ENCODE data around the gene MBD1. TPM values are rescaled to one million over a fixed set of nuclear protein-coding genes. Genes with fewer than 3 reads are reported as not detected.

MBD1 gene
- total and polyA plus RNA-seq, 12 donors = 29.5 to 59.0 (median 45.1) TPM

DNA sequence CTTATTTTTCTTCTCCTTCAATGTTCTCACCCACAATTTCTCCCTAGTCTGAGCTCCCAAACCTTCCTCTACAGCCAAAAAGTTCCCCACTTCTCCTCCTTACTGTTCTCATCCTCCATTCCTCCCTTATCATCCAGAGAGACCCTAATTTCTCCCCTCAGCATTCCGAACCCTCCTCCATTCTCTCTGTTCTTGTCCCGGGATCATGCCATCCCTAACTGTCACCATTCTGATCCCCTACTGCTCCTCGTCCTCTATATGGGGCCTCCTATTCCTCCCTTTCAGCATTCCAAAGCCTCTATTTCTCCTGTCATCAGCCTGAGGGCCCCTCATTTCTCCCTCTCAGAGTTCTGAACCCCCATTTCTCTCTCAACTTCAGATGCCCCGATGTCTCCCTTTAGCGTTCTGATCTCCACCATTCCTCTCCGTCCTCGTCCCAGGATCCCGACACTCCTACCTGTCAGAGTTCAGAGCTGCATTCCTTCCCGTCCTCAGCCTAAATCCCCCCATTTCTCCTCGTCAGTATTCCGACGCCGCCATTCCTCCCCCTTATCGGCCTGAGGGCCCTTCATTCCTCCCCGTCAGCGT is 522 bp downstream of the MBD1 start:
- TF ChIP-seq, protein P1, sequence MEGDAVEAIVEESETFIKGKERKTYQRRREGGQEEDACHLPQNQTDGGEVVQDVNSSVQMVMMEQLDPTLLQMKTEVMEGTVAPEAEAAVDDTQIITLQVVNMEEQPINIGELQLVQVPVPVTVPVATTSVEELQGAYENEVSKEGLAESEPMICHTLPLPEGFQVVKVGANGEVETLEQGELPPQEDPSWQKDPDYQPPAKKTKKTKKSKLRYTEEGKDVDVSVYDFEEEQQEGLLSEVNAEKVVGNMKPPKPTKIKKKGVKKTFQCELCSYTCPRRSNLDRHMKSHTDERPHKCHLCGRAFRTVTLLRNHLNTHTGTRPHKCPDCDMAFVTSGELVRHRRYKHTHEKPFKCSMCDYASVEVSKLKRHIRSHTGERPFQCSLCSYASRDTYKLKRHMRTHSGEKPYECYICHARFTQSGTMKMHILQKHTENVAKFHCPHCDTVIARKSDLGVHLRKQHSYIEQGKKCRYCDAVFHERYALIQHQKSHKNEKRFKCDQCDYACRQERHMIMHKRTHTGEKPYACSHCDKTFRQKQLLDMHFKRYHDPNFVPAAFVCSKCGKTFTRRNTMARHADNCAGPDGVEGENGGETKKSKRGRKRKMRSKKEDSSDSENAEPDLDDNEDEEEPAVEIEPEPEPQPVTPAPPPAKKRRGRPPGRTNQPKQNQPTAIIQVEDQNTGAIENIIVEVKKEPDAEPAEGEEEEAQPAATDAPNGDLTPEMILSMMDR (IDR thresholded peaks at IDR 0.05) = no peak
- ATAC-seq = no peak
- peak overlapping the region; percentile 75 to 98 (median 90) for H3K4me3 ChIP-seq
- peaks cover 12 to 37% (median 28%) of the 10 kb centered on the region in 9 donors for H3K4me1 ChIP-seq
- H3K27me3 ChIP-seq = no peaks in the 10 kb centered on the region
- H3K9me3 ChIP-seq = no peaks in the 10 kb centered on the region
- peaks cover 0 to 77% (median 20%) of the 10 kb centered on the region in 9 donors for H3K36me3 ChIP-seq
- H3K27ac ChIP-seq = peak overlapping the region; percentile 73 to 98 (median 90)
- no peak for DNase-seq
- 1 to 2% methylated on average over 16 of the region's 16 CpGs for WGBS, 2 donors
- intact Hi-C loops (cut with DNase I) = loop anchor here in 4 of 10 donors (10.0 kb wide), 2 partner anchors 94 to 764 kb away; partner anchors contain the start of gene SKA1 (in 3 of the 4)

DNA sequence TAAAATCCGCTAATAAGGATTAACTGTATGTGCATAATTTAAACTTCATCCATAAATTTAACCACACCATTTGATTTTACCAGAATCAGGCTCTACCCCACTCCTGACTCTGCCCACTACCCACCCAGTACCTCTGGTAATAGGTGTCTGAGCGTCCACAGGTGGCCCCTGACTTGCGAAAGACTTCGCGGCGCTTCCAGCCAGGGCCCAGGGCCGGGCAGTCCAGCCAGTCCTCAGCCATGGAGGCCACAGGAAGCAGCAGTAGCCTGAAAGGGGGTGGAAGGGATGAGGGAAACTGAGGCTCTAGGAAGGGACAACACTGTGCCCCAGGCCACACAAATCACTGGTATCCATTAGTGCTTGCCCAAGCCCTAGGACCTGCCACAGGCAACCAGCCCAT is 1.6 kb downstream of the MBD1 start:
- DNase-seq (no peak), ATAC-seq (no peak)
- Histone ChIP-seq H3K27me3 (no peaks in the 10 kb centered on the region), H3K27ac (no peak overlapping the region), H3K9me3 (no peaks in the 10 kb centered on the region), H3K4me1 (peaks cover 12 to 37% (median 28%) of the 10 kb centered on the region in 9 donors), H3K36me3 (peaks cover 0 to 77% (median 27%) of the 10 kb centered on the region in 9 donors), H3K4me3 (peak overlapping the region in 2 of 10 donors; percentile 93 to 98)
- TF ChIP-seq, protein P1 (IDR thresholded peaks at IDR 0.05) = no peak
- WGBS, 2 donors = 94 to 95% methylated on average over 7 of the region's 7 CpGs
- intact Hi-C loops (cut with DNase I) = loop anchor here in 4 of 10 donors (10.0 kb wide), 2 partner anchors 95 to 765 kb away; partner anchors contain the start of gene SKA1 (in 3 of the 4)

DNA sequence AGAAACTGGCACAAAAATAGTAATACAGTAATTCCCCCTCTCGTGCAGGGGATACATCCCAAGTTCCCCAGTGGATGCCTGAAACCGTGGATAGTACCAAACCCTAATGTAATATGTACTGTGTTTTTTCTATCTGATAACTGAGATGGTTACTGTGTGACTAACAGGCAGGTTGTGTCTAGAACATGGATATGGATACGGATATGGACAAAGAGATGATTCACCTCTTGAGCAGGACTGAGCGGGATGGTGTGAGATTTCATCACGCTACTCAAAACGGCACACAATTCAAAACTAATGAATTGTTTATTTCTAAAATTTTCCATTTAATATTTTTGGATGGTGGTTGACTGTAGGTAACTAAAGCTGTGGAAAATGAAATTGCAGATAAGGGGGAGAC is 3.4 kb downstream of the MBD1 start:
- Histone ChIP-seq H3K4me1 (peaks cover 12 to 37% (median 28%) of the 10 kb centered on the region in 9 donors), H3K36me3 (peaks cover 7 to 77% (median 45%) of the 10 kb centered on the region in 9 donors), H3K9me3 (no peaks in the 10 kb centered on the region), H3K27me3 (no peaks in the 10 kb centered on the region), H3K4me3 (no peak overlapping the region), H3K27ac (no peak overlapping the region)
- no peak for ATAC-seq
- TF ChIP-seq, protein P1 (IDR thresholded peaks at IDR 0.05) = no peak
- DNase-seq = no peak
- WGBS, 2 donors = 83 to 84% methylated on average over 6 of the region's 6 CpGs
- intact Hi-C loops (cut with DNase I) = no loop called here

DNA sequence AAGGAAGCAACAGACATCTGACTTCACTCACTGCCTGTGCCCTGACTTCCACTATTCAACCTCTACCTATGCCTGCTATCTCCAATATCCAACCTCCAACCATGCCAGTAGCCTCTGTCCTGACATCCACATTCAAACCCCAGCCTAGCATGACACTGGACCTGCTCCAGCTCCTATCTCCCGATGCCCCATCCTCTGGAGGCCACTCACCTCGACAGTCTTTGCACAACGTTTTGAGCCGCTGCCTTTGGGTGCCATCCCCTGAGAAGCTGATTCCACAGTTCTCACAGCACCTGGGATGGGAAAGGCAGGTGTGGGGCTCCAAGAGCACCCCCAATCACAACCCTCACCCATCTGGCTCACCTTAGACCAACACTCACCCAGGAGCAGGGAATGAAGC is 4.9 kb downstream of the MBD1 start:
- Histone ChIP-seq H3K36me3 (peaks cover 7 to 84% (median 58%) of the 10 kb centered on the region in 9 donors), H3K4me1 (peaks cover 12 to 29% (median 22%) of the 10 kb centered on the region in 9 donors), H3K27me3 (no peaks in the 10 kb centered on the region), H3K4me3 (no peak overlapping the region), H3K9me3 (no peaks in the 10 kb centered on the region), H3K27ac (no peak overlapping the region)
- intact Hi-C loops (cut with DNase I) = no loop called here
- ATAC-seq = no peak
- 85 to 90% methylated on average over 4 of the region's 4 CpGs for WGBS, 2 donors
- TF ChIP-seq, protein P1 (IDR thresholded peaks at IDR 0.05) = no peak
- no peak for DNase-seq
